ENCODE results near the gene GLRB.

DNA sequence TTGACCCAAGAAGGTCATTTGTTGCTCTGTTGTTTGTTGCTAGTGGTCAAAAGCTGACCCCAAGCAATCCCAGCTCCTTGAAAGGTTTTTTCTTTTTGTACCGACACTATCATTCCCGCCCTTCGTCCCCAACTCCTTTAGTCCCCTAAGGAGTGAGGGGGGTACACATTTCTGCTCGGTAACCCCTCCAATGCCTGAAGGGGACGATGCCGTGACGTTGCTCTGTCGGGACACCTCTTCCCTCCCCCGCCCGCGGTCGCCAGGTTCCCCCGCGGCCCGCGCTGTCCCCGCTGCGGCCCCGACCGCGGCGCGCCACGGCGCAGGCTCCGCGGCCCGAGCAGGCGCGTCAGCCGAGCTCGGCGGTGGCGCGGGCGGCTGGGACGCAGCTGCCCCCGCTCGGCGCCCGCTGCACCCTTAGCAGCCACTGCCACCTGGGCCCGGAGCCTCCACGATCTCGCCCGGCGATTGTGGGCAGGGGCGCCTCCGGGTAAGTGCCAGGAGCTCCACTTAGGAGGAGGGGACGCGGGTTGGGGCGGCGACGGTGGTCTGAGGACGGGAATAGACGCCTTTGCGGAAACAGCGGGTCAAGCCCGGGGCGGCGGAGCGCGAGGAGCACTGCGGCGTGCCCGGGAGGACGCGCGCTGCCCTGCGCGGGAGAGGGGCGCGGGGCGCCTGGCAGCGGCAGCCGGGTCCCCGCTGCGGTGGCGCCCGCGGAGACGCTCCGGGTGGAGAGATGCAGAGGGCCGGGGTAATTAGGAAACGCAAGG is at the start of gene GLRB:
- TF ChIP-seq, protein P1, sequence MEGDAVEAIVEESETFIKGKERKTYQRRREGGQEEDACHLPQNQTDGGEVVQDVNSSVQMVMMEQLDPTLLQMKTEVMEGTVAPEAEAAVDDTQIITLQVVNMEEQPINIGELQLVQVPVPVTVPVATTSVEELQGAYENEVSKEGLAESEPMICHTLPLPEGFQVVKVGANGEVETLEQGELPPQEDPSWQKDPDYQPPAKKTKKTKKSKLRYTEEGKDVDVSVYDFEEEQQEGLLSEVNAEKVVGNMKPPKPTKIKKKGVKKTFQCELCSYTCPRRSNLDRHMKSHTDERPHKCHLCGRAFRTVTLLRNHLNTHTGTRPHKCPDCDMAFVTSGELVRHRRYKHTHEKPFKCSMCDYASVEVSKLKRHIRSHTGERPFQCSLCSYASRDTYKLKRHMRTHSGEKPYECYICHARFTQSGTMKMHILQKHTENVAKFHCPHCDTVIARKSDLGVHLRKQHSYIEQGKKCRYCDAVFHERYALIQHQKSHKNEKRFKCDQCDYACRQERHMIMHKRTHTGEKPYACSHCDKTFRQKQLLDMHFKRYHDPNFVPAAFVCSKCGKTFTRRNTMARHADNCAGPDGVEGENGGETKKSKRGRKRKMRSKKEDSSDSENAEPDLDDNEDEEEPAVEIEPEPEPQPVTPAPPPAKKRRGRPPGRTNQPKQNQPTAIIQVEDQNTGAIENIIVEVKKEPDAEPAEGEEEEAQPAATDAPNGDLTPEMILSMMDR (IDR thresholded peaks at IDR 0.05): no peak
- TF ChIP-seq POLR2A (IDR thresholded peaks at IDR 0.05): no peak

All from Peyer's patch (tissue), 4 donors.